ENCODE results near the gene CD300LF.

GRCh38 chr17:74739227-74739831, 26.6 kb upstream of the CD300LF start:
- no peak for TF ChIP-seq CTCF (IDR thresholded peaks at IDR 0.05)
- no peak for TF ChIP-seq POLR2AphosphoS5 (IDR thresholded peaks at IDR 0.05)
